OCI-LY3 (cell line): ENCODE data around the gene WDR13.
A peak's percentile ranks its signal among the peaks of the same experiment; 100 is the strongest.

Source experiments
- H2AFZ ChIP-seq: fragments of 200-600, 300-600 bp; shearing (Covaris generic); 2 replicates; pipeline ENCODE4 v1.6.0; 2014; ENCODE audit warnings: antibody characterized with exemption, low read depth, low read length
- H3K27ac ChIP-seq: fragments of 200-600, 300-600 bp; sonication (generic); 2 replicates; pipeline ENCODE4 v1.5.1; 2014; ENCODE audit warnings: mild to moderate bottlenecking, low read length, moderate library complexity, mixed read lengths
- H3K27me3 ChIP-seq: fragments of 200-600, 300-600 bp; sonication (generic); 2 replicates; pipeline ENCODE4 v1.6.1; 2014; ENCODE audit warnings: low read depth, low read length, mixed read lengths
- H3K36me3 ChIP-seq: fragments of 200-600, 300-600 bp; sonication (generic); replicated peaks from 2 replicates; pipeline ENCODE3; 2014; ENCODE audit warnings: low read depth, low read length, mixed read lengths
- H3K4me1 ChIP-seq: fragments of 300-600, 200-600 bp; sonication (generic); 2 replicates; pipeline ENCODE4 v1.6.1; 2014; ENCODE audit warnings: low read length, mixed read lengths
- H3K4me2 ChIP-seq: fragments of 200-600, 300-600 bp; sonication (generic); 2 replicates; pipeline ENCODE4 v1.6.1; 2014; ENCODE audit warnings: low read length, mixed read lengths
- H3K4me3 ChIP-seq: fragments of 300-600, 200-600 bp; sonication (generic); 2 replicates; pipeline ENCODE4 v1.5.1; 2014; ENCODE audit warnings: antibody characterized with exemption, mild to moderate bottlenecking, low read length, moderate library complexity
- H3K79me2 ChIP-seq: fragments of 300-600, 200-600 bp; shearing (Covaris generic); 2 replicates; pipeline ENCODE4 v1.6.1; 2014; ENCODE audit warnings: mild to moderate bottlenecking, low read length, mixed read lengths
- H3K9ac ChIP-seq: fragments of 300-600, 200-600 bp; shearing (Covaris generic); 2 replicates; pipeline ENCODE4 v1.6.0; 2014; ENCODE audit warnings: mild to moderate bottlenecking, low read length, moderate library complexity
- H3K9me3 ChIP-seq: fragments of 200-600, 300-600 bp; shearing (Covaris generic); 2 replicates; pipeline ENCODE4 v1.6.1; 2014; ENCODE audit warnings: low read length, mixed read lengths; ENCODE audit not compliant: insufficient read depth
- H4K20me1 ChIP-seq: fragments of 200-600, 300-600 bp; sonication (generic); 2 replicates; pipeline ENCODE4 v1.6.1; 2016; ENCODE audit warnings: low read length, mixed read lengths; ENCODE audit not compliant: insufficient read depth
- EZH2phosphoT487 ChIP-seq: fragments of 200-600 bp; shearing (Covaris generic); IDR thresholded peaks from 2 replicates; pipeline ENCODE4 v1.6.1; 2018; ENCODE audit warnings: antibody characterized with exemption, mixed run types, low read depth
- TF ChIP-seq, protein P1 (sequence below): fragments of 200-600, 300-600 bp; sonication (generic); IDR thresholded peaks from 2 replicates; pipeline ENCODE4 v1.5.1; 2014; ENCODE audit warnings: antibody characterized with exemption, low read length, low read depth

The WDR13 gene

DNA sequence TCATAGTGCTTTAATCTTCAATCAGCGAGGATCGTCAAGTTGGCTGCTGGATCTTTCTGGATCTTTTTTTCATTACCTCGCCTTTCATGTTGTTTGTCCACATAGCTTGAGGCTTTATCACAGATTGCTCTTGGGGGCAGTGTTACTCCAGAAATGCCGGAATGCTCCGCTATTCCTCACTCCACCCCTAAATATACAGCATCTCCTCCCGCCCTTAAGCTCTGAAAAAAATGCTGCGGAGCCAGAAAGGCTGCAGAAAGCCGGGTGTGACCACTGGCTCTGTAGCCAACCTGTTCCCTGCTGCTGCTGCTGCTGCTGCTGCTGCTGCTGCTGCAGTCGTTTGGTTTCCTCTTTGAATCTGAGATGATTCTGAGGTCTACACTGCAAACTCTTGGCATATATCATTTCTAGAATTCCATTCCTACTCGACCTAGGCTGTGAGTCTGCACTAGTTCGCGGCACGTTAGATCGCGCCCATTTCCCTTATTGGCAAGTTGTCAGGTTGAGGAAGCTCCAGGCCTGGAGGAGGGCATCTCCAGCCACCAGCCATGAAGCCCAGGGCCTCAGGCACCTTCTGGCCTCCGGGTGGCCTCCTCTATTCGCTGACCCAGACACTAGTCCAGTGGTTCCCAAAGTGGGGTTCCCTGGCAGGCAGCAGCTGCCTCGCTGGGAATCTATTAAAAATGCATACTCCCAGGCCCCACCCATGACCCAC is 34.2 kb downstream of the WDR13 start:
- TF ChIP-seq EZH2phosphoT487 = no peak
- TF ChIP-seq, protein P1, sequence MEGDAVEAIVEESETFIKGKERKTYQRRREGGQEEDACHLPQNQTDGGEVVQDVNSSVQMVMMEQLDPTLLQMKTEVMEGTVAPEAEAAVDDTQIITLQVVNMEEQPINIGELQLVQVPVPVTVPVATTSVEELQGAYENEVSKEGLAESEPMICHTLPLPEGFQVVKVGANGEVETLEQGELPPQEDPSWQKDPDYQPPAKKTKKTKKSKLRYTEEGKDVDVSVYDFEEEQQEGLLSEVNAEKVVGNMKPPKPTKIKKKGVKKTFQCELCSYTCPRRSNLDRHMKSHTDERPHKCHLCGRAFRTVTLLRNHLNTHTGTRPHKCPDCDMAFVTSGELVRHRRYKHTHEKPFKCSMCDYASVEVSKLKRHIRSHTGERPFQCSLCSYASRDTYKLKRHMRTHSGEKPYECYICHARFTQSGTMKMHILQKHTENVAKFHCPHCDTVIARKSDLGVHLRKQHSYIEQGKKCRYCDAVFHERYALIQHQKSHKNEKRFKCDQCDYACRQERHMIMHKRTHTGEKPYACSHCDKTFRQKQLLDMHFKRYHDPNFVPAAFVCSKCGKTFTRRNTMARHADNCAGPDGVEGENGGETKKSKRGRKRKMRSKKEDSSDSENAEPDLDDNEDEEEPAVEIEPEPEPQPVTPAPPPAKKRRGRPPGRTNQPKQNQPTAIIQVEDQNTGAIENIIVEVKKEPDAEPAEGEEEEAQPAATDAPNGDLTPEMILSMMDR = peak; percentile 55
- Histone ChIP-seq H3K9ac (no peak overlapping the region), H3K27me3 (no peaks in the 10 kb centered on the region), H3K4me2 (peak overlapping the region; percentile 69), H3K9me3 (no peaks in the 10 kb centered on the region), H2AFZ (peak overlapping the region; percentile 42; the same call in 1 of the 2 replicates), H3K4me1 (peaks cover 6% of the 10 kb centered on the region; the same call in 1 of the 2 replicates), H3K36me3 (no peaks in the 10 kb centered on the region), H3K4me3 (peak overlapping the region; percentile 60), H4K20me1 (no peaks in the 10 kb centered on the region), H3K27ac (no peak overlapping the region), H3K79me2 (no peaks in the 10 kb centered on the region)

DNA sequence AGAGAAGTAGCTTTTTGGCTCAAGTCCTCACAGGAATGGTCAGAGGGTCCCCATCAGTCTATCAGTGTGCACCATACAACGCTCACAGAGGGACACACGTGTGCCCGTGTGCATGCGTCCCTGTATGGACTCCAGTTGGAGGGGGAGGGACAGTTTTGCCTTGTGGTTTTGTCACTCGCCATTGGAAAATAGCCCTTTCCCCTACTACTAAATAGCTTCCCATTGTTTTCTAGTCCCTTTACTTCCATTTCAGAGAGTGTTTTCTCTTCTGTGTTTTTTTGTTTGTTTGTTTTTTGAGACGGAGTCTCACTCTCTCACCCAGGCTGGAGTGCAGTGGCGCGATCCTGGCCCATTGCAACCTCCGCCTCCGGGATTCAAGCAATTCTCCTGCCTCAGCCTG is 34.9 kb downstream of the WDR13 start:
- Histone ChIP-seq H4K20me1 (no peaks in the 10 kb centered on the region), H2AFZ (no peak overlapping the region), H3K4me1 (peaks cover 6% of the 10 kb centered on the region; the same call in 1 of the 2 replicates), H3K27me3 (no peaks in the 10 kb centered on the region), H3K79me2 (no peaks in the 10 kb centered on the region), H3K9me3 (no peaks in the 10 kb centered on the region), H3K9ac (no peak overlapping the region), H3K4me2 (peak overlapping the region; percentile 69), H3K36me3 (no peaks in the 10 kb centered on the region), H3K4me3 (no peak overlapping the region), H3K27ac (no peak overlapping the region)
- TF ChIP-seq, protein P1 = no peak
- TF ChIP-seq EZH2phosphoT487 = no peak

DNA sequence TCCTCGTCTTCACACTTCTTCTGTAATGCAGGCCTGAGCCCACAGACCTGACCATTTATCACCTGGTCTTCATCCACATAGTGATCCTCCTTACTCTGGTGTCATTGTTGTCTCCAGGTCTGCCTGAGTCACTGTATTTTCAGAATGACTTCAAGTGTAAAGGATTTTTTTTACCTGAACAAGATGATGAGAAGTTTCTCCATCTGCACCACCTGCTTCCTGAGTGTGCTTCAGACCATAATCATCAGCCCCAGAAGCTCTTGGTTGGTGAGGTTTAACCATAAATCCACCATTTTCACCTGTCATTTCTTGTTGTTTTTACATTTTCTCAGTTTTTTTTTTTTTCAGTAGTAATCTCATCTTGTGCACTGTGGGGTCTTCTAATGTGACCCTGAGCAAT is 39.0 kb downstream of the WDR13 start:
- Histone ChIP-seq H2AFZ (no peak overlapping the region), H3K36me3 (no peaks in the 10 kb centered on the region), H3K9ac (no peak overlapping the region), H3K4me2 (no peak overlapping the region), H3K79me2 (no peaks in the 10 kb centered on the region), H3K9me3 (no peaks in the 10 kb centered on the region), H3K27me3 (no peaks in the 10 kb centered on the region), H3K27ac (no peak overlapping the region), H3K4me1 (peaks cover 6% of the 10 kb centered on the region; the same call in 1 of the 2 replicates), H4K20me1 (no peaks in the 10 kb centered on the region), H3K4me3 (no peak overlapping the region)
- TF ChIP-seq, protein P1 = no peak
- TF ChIP-seq EZH2phosphoT487 = no peak

DNA sequence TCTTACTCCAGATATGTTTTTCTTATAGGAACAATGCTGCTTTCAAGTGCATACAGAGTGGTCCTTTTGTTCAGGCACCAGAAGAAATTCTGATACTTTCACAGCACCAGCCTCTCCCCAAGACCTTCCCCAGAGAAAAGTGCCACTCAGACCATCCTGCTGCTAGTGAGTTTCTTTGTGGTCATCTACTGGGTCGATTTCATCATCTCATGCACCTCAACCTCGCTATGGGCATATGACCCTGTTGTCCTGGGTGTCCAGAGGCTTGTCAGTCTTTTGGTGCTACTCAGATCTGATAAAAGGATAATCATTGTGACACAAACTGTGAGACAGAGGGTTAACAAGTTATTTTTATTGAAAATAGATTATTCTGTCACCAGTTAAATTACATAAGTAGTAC is 39.5 kb downstream of the WDR13 start:
- Histone ChIP-seq H3K9ac (no peak overlapping the region), H3K79me2 (no peaks in the 10 kb centered on the region), H3K4me3 (no peak overlapping the region), H2AFZ (0 out of 2 replicates have a peak overlapping the region, but pooled peaks have one; percentile 33), H3K4me1 (peaks cover 3% of the 10 kb centered on the region; the same call in 1 of the 2 replicates), H3K4me2 (no peak overlapping the region), H3K27me3 (no peaks in the 10 kb centered on the region), H4K20me1 (no peaks in the 10 kb centered on the region), H3K9me3 (no peaks in the 10 kb centered on the region), H3K36me3 (no peaks in the 10 kb centered on the region), H3K27ac (no peak overlapping the region)
- no peak for TF ChIP-seq EZH2phosphoT487
- TF ChIP-seq, protein P1 = no peak
